Inferior parietal cortex (tissue), 1 donor: ENCODE results near the gene RTKN.

ENCODE experiments used
- DNase-seq: peaks from one replicate; pipeline ENCODE4 v3.0.0-alpha.2; 2016; ENCODE audit errors: extremely low spot score

The RTKN gene

GRCh38 chr2:74379851-74380789 lies 61.6 kb downstream of the RTKN start, which contains the start of gene DCTN1:
Gene DCTN1, minus strand, starts transcription at chr2:74380311. Its CDS starts 274 bp downstream, at chr2:74380037.
- peak; percentile 82 for DNase-seq

GRCh38 chr2:74378007-74378406 lies 63.7 kb downstream of the RTKN start:
- DNase-seq: no peak

GRCh38 chr2:74375838-74376237 lies 65.9 kb downstream of the RTKN start:
- DNase-seq: no peak
